GF-D8 (cell line): ENCODE measurements around the gene SLC38A7.
"Not testable (repeated sequence)": the region's sequence is repeated elsewhere in the genome, so short reads cannot be mapped to it uniquely, and the experiment has no call there.

ENCODE experiments used
- DNase-seq: peaks from one replicate; lab custom pipeline; 2025; lab: John Stamatoyannopoulos, UW

SLC38A7 gene

GRCh38 chr16:58684354-58685083 is at the start of gene SLC38A7:
Gene SLC38A7 (minus strand): TSS chr16:58684770. CDS start chr16:58680126, 4,644 bp downstream.
- no peak for DNase-seq

- peak; percentile 50 for DNase-seq
Observed at GRCh38 chr16:58733671-58734458, 49.3 kb upstream of the SLC38A7 start, which contains the start of gene GOT2. Gene GOT2 (minus strand): TSS chr16:58734316. CDS start chr16:58734228, 88 bp downstream.

GRCh38 chr16:58733248-58733670 is 48.7 kb upstream of the SLC38A7 start:
- no peak for DNase-seq

GRCh38 chr16:58732545-58733247 is 48.1 kb upstream of the SLC38A7 start:
- no peak for DNase-seq

GRCh38 chr16:58730724-58731370 is 46.3 kb upstream of the SLC38A7 start:
- DNase-seq = no peak

- no peak for DNase-seq
Observed at GRCh38 chr16:58727796-58728568, 43.4 kb upstream of the SLC38A7 start.

- DNase-seq = no peak
Observed at GRCh38 chr16:58727028-58727781, 42.6 kb upstream of the SLC38A7 start.

GRCh38 chr16:58723109-58723508 is 38.5 kb upstream of the SLC38A7 start:
- no peak for DNase-seq

- no peak for DNase-seq
Observed at GRCh38 chr16:58717994-58718393, 33.4 kb upstream of the SLC38A7 start.

- no peak for DNase-seq
Observed at GRCh38 chr16:58716468-58716867, 31.9 kb upstream of the SLC38A7 start.

GRCh38 chr16:58713742-58714141 is 29.2 kb upstream of the SLC38A7 start:
- no peak for DNase-seq

GRCh38 chr16:58709333-58709732 is 24.8 kb upstream of the SLC38A7 start:
- DNase-seq = no peak

GRCh38 chr16:58699151-58699550 is 14.6 kb upstream of the SLC38A7 start:
- DNase-seq = peak; percentile 19

- no peak for DNase-seq
Observed at GRCh38 chr16:58695368-58695767, 10.8 kb upstream of the SLC38A7 start.

GRCh38 chr16:58692450-58692849 is 7.9 kb upstream of the SLC38A7 start:
- DNase-seq = no peak

GRCh38 chr16:58686985-58687706 is 2.6 kb upstream of the SLC38A7 start:
- DNase-seq = not testable (repeated sequence)

GRCh38 chr16:58685084-58685449 is 497 bp upstream of the SLC38A7 start:
- DNase-seq = no peak

- DNase-seq = no peak
Observed at GRCh38 chr16:58684001-58684353, 593 bp downstream of the SLC38A7 start.

GRCh38 chr16:58679763-58680162 is 4.8 kb downstream of the SLC38A7 start:
- DNase-seq = no peak

- DNase-seq = peak; percentile 6
Observed at GRCh38 chr16:58678716-58679115, 5.9 kb downstream of the SLC38A7 start.
